Measurements from ENCODE around the gene ACKR1. TPM values are rescaled to one million over a fixed set of nuclear protein-coding genes. Genes with fewer than 3 reads are reported as not detected.

ACKR1 gene
- total RNA-seq, 1 donor from 2014 or later = not detected

DNA sequence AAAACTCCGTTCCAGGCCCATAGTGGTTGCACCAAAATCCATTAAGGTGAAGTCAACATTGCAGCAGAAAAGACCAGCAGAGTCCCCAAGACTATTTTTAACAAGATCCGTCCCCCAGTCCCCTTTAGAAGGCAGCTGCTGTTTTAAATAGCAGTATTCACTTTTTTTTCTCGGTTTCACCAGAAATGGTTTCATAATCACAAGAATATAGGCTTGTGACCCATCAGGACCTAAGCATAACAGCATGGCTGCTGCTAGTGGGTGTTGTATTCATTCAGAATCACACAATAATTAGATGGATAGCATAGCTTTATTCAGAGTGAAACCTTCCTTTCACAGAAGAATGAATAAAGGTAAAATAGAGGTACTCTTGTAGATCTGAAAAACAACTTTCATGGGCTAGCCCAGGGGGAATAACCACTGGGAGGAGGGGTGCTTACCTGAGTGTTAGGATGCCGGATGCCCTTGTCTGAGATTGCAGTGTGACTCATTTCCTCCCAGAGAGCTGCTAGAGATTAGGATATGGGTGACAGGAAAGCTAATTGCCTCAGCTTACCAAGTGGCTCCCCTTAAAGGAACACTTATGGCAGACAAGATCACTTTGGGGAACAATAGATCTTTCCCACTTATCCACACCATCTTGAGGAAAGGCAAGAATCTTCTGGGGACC is 35.0 kb downstream of the ACKR1 start:
- H3K4me3 Mint-ChIP-seq = no peak overlapping the region
- no peaks in the 10 kb centered on the region for H3K4me1 Mint-ChIP-seq
- no peak for DNase-seq (ENCODE audit: low spot score)
- Histone ChIP-seq H3K36me3 (no peaks in the 10 kb centered on the region), H3K9ac (no peak overlapping the region), H2AFZ (replicated peaks) (no peak overlapping the region), H3K79me2 (ENCODE audit: low read depth) (no peaks in the 10 kb centered on the region), H3K9me3 (ENCODE audit: low read depth) (no peaks in the 10 kb centered on the region), H4K20me1 (ENCODE audit: low read depth) (no peaks in the 10 kb centered on the region), H3K4me1 (no peaks in the 10 kb centered on the region), H3K27ac (no peak overlapping the region), H3K27me3 (no peaks in the 10 kb centered on the region), H3K4me3 (no peak overlapping the region), H3K4me2 (no peak overlapping the region), H3F3A (ENCODE audit: low read depth) (no peaks in the 10 kb centered on the region)
- H3K27me3 Mint-ChIP-seq (ENCODE audit: insufficient read depth, low read depth) = peaks cover 2% of the 10 kb centered on the region
- no peaks in the 10 kb centered on the region for H3K9me3 Mint-ChIP-seq
- H3K36me3 Mint-ChIP-seq = no peaks in the 10 kb centered on the region
- no peak overlapping the region for H3K27ac Mint-ChIP-seq
- TF ChIP-seq EZH2 (IDR thresholded peaks at IDR 0.05) (no peak), EZH2phosphoT487 (IDR thresholded peaks at IDR 0.05) (no peak)
- TF ChIP-seq, protein P1, sequence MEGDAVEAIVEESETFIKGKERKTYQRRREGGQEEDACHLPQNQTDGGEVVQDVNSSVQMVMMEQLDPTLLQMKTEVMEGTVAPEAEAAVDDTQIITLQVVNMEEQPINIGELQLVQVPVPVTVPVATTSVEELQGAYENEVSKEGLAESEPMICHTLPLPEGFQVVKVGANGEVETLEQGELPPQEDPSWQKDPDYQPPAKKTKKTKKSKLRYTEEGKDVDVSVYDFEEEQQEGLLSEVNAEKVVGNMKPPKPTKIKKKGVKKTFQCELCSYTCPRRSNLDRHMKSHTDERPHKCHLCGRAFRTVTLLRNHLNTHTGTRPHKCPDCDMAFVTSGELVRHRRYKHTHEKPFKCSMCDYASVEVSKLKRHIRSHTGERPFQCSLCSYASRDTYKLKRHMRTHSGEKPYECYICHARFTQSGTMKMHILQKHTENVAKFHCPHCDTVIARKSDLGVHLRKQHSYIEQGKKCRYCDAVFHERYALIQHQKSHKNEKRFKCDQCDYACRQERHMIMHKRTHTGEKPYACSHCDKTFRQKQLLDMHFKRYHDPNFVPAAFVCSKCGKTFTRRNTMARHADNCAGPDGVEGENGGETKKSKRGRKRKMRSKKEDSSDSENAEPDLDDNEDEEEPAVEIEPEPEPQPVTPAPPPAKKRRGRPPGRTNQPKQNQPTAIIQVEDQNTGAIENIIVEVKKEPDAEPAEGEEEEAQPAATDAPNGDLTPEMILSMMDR (IDR thresholded peaks at IDR 0.05) = no peak

DNA sequence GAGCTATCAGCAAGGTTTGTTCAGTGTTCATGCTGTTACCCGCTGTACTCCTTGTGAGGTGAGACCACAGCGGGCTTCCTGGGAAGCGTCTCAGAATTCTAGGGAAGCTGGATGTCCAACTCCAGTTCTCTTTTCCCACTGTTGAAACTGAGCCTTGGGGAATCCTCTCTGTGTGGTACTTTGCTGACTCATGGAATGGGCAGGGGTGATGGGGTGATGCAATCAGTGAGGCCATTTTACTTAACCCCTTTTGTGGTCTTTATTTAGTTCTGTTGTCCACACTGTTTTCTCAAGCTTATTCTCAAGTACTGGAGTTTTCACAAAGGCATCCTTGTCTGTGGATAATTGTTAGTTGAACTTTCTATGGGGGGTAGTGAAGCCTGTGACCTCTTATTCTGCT is 42.6 kb downstream of the ACKR1 start:
- Histone ChIP-seq H3K9me3 (ENCODE audit: low read depth) (peaks cover 4% of the 10 kb centered on the region), H3K27me3 (no peaks in the 10 kb centered on the region), H4K20me1 (ENCODE audit: low read depth) (no peaks in the 10 kb centered on the region), H2AFZ (replicated peaks) (no peak overlapping the region), H3K4me3 (no peak overlapping the region), H3K4me1 (no peaks in the 10 kb centered on the region), H3K9ac (no peak overlapping the region), H3K79me2 (ENCODE audit: low read depth) (no peaks in the 10 kb centered on the region), H3K4me2 (no peak overlapping the region), H3K36me3 (no peaks in the 10 kb centered on the region), H3K27ac (no peak overlapping the region), H3F3A (ENCODE audit: low read depth) (no peaks in the 10 kb centered on the region)
- H3K4me1 Mint-ChIP-seq = no peaks in the 10 kb centered on the region
- H3K36me3 Mint-ChIP-seq = no peaks in the 10 kb centered on the region
- no peak for DNase-seq (ENCODE audit: low spot score)
- H3K27ac Mint-ChIP-seq = no peak overlapping the region
- TF ChIP-seq, protein P1 (IDR thresholded peaks at IDR 0.05) = no peak
- no peak for TF ChIP-seq EZH2 (IDR thresholded peaks at IDR 0.05)
- no peak for TF ChIP-seq EZH2phosphoT487 (IDR thresholded peaks at IDR 0.05)
- no peak overlapping the region for H3K4me3 Mint-ChIP-seq
- peaks cover 5% of the 10 kb centered on the region for H3K27me3 Mint-ChIP-seq (ENCODE audit: insufficient read depth, low read depth)
- no peaks in the 10 kb centered on the region for H3K9me3 Mint-ChIP-seq

DNA sequence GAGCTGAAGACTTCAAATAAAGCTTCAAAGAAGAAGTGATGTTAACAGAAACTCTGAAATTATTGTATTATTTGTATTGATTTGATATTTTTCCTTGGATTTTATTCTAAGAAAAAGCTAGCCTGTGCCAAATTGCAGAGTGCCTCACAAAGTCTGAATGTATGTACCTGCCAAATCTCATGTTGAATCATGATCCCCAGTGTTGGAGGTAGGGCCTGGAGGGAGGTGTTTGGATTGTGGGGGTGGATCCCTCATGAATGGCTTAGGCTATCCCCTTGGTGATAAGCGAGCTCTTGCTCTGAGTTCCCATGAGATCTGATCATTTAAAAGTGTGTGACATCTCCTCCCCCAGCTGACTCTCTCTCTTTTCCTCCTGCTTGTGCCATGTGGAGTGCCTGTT is 43.6 kb downstream of the ACKR1 start:
- Histone ChIP-seq H3K4me1 (no peaks in the 10 kb centered on the region), H4K20me1 (ENCODE audit: low read depth) (no peaks in the 10 kb centered on the region), H3F3A (ENCODE audit: low read depth) (no peaks in the 10 kb centered on the region), H2AFZ (replicated peaks) (no peak overlapping the region), H3K27ac (no peak overlapping the region), H3K9ac (no peak overlapping the region), H3K79me2 (ENCODE audit: low read depth) (no peaks in the 10 kb centered on the region), H3K4me3 (no peak overlapping the region), H3K27me3 (no peaks in the 10 kb centered on the region), H3K9me3 (ENCODE audit: low read depth) (peaks cover 4% of the 10 kb centered on the region), H3K4me2 (no peak overlapping the region), H3K36me3 (no peaks in the 10 kb centered on the region)
- no peaks in the 10 kb centered on the region for H3K4me1 Mint-ChIP-seq
- TF ChIP-seq EZH2 (IDR thresholded peaks at IDR 0.05) (no peak), EZH2phosphoT487 (IDR thresholded peaks at IDR 0.05) (no peak)
- TF ChIP-seq, protein P1 (IDR thresholded peaks at IDR 0.05) = no peak
- no peaks in the 10 kb centered on the region for H3K36me3 Mint-ChIP-seq
- DNase-seq (ENCODE audit: low spot score) = no peak
- H3K27ac Mint-ChIP-seq = no peak overlapping the region
- H3K4me3 Mint-ChIP-seq = no peak overlapping the region
- H3K27me3 Mint-ChIP-seq (ENCODE audit: insufficient read depth, low read depth) = peaks cover 5% of the 10 kb centered on the region
- no peaks in the 10 kb centered on the region for H3K9me3 Mint-ChIP-seq

Measured in neural progenitor cell (in vitro differentiated cells).